Measurements from ENCODE around the gene WNT8B.

Gene WNT8B

GRCh38 chr10:100433253-100434240, 29.3 kb upstream of the WNT8B start:
- TF ChIP-seq FOXP2 (optimal IDR thresholded peaks at IDR 0.05; ENCODE audit: borderline replicate concordance, extremely low read depth, extremely low read length, insufficient read depth) (no peak), TAF1 (IDR thresholded peaks at IDR 0.05; ENCODE audit: borderline replicate concordance, insufficient read depth, low read length) (no peak), POLR2AphosphoS5 (IDR thresholded peaks at IDR 0.05; ENCODE audit: low read depth, low read length) (no peak), SIN3A (IDR thresholded peaks at IDR 0.05; ENCODE audit: borderline replicate concordance, insufficient read depth, low read length) (no peak)
- TF ChIP-seq, protein P1, sequence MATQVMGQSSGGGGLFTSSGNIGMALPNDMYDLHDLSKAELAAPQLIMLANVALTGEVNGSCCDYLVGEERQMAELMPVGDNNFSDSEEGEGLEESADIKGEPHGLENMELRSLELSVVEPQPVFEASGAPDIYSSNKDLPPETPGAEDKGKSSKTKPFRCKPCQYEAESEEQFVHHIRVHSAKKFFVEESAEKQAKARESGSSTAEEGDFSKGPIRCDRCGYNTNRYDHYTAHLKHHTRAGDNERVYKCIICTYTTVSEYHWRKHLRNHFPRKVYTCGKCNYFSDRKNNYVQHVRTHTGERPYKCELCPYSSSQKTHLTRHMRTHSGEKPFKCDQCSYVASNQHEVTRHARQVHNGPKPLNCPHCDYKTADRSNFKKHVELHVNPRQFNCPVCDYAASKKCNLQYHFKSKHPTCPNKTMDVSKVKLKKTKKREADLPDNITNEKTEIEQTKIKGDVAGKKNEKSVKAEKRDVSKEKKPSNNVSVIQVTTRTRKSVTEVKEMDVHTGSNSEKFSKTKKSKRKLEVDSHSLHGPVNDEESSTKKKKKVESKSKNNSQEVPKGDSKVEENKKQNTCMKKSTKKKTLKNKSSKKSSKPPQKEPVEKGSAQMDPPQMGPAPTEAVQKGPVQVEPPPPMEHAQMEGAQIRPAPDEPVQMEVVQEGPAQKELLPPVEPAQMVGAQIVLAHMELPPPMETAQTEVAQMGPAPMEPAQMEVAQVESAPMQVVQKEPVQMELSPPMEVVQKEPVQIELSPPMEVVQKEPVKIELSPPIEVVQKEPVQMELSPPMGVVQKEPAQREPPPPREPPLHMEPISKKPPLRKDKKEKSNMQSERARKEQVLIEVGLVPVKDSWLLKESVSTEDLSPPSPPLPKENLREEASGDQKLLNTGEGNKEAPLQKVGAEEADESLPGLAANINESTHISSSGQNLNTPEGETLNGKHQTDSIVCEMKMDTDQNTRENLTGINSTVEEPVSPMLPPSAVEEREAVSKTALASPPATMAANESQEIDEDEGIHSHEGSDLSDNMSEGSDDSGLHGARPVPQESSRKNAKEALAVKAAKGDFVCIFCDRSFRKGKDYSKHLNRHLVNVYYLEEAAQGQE (IDR thresholded peaks at IDR 0.05; ENCODE audit: insufficient read depth in 1 of 2, low read depth in 2 of 2, low read length in 2 of 2), result no peak

GRCh38 chr10:100436255-100436654, 26.6 kb upstream of the WNT8B start:
- TF ChIP-seq POLR2AphosphoS5 (IDR thresholded peaks at IDR 0.05; ENCODE audit: low read depth, low read length) (no peak), SIN3A (IDR thresholded peaks at IDR 0.05; ENCODE audit: borderline replicate concordance, insufficient read depth, low read length) (no peak), FOXP2 (optimal IDR thresholded peaks at IDR 0.05; ENCODE audit: borderline replicate concordance, extremely low read depth, extremely low read length, insufficient read depth) (no peak), TAF1 (IDR thresholded peaks at IDR 0.05; ENCODE audit: borderline replicate concordance, insufficient read depth, low read length) (no peak)
- TF ChIP-seq, protein P1 (IDR thresholded peaks at IDR 0.05; ENCODE audit: insufficient read depth in 1 of 2, low read depth in 2 of 2, low read length in 2 of 2), result no peak

DNA sequence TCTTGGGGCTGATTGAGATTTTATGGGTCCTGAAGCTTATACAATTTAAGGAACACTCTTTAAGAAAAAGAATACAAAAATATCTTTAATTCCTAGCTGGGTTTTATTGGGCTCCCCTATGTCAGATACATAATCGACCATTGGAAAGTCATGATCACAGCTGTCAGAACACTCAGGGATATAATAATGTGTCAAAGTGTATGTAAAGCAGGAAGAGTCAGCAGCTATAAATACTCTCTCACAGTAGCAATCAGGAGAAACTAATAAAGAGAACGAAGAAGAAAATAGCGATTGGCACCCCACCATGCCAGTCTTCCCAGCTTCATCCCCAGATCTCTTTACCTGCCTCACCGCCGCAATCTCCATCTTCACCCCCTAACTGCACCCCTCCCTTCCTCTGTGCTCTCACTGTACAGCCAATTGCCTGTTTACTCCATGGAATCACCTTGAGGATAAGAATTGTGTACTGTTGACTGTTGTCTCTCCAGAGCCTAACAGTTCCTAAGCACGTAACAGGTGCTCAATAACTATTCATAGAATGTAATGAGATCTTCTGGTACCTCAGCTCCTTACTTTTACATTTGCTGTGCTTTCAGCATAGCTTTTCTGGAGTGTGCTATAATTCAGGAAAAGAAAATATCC, 24.0 kb upstream of the WNT8B start:
- TF ChIP-seq SIN3A (IDR thresholded peaks at IDR 0.05; ENCODE audit: borderline replicate concordance, insufficient read depth, low read length) (no peak), POLR2AphosphoS5 (IDR thresholded peaks at IDR 0.05; ENCODE audit: low read depth, low read length) (no peak), TAF1 (IDR thresholded peaks at IDR 0.05; ENCODE audit: borderline replicate concordance, insufficient read depth, low read length) (no peak), FOXP2 (optimal IDR thresholded peaks at IDR 0.05; ENCODE audit: borderline replicate concordance, extremely low read depth, extremely low read length, insufficient read depth) (no peak)
- TF ChIP-seq, protein P1 (IDR thresholded peaks at IDR 0.05; ENCODE audit: insufficient read depth in 1 of 2, low read depth in 2 of 2, low read length in 2 of 2), result no peak

GRCh38 chr10:100442548-100442947, 20.3 kb upstream of the WNT8B start:
- no peak for TF ChIP-seq FOXP2 (optimal IDR thresholded peaks at IDR 0.05; ENCODE audit: borderline replicate concordance, extremely low read depth, extremely low read length, insufficient read depth)
- TF ChIP-seq, protein P1 (IDR thresholded peaks at IDR 0.05; ENCODE audit: insufficient read depth in 1 of 2, low read depth in 2 of 2, low read length in 2 of 2), result no peak
- TF ChIP-seq TAF1 (IDR thresholded peaks at IDR 0.05; ENCODE audit: borderline replicate concordance, insufficient read depth, low read length), result no peak
- no peak for TF ChIP-seq POLR2AphosphoS5 (IDR thresholded peaks at IDR 0.05; ENCODE audit: low read depth, low read length)
- no peak for TF ChIP-seq SIN3A (IDR thresholded peaks at IDR 0.05; ENCODE audit: borderline replicate concordance, insufficient read depth, low read length)
